Stimulated activated CD4-positive, alpha-beta T cell treated with anti-CD3 and anti-CD28 coated beads, Interleukin-15, amount 100 ng/mL, for 1 hour (primary cell): ENCODE data around the gene SLC38A5.
"Not testable (repeated sequence)": the region's sequence is repeated elsewhere in the genome, so short reads cannot be mapped to it uniquely, and the experiment has no call there.

Experiments used
- DNase-seq, 2 donors: peaks; one replicate each; pipeline ENCODE4 v3.0.0-alpha.2; 2020; ENCODE audit warnings: low read depth in 1 of 2, low spot score in 1 of 2

The SLC38A5 gene

DNA sequence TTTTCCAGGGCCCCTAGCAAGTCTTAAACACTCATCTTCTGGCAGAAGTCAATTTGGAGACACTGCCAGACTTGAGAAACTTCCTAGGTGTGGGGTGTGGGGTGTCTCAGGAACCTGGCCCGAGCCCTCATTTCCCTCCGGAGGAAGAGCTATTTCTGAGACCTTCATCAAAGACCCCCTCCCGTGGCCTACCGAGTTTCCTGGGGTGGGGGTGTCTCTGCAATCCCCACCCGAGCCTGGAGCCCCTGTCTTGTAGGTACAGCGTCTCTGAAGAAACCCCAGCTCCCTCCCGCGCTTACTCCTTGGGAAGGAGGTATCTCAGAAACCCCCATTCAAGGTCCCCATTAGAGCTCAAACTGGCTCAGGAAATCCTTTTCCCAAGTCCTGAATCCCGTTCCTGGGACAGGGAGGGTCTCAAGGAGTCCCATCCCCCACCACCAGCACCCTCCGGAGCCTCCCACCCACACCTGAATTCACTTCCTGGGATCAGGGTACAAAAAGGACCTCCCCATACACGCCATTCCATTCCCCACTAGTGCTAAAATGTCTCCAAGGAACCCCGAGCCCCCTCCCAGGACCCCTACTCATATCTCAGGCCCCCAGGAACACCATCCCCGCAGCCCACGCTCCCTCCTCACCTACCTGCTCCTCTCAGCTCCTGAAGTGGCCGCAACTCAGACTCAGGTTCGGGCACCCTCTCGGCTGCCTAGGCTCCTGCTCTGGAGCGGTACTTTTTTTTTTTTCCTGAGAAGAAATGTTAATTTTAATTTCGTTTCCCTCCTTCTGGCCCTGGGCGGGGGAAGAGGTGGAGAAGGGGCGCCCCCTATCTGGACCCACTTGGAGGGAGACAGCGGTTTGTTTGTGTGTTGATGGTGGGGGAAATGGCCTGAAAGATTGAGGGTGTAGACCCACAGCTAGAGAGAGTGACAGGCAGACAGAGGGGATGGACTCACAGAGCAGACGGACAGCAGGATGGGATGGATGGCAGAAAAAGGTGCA, 1.1 kb downstream of the SLC38A5 start:
- peak; percentile 8 to 30 for DNase-seq

DNA sequence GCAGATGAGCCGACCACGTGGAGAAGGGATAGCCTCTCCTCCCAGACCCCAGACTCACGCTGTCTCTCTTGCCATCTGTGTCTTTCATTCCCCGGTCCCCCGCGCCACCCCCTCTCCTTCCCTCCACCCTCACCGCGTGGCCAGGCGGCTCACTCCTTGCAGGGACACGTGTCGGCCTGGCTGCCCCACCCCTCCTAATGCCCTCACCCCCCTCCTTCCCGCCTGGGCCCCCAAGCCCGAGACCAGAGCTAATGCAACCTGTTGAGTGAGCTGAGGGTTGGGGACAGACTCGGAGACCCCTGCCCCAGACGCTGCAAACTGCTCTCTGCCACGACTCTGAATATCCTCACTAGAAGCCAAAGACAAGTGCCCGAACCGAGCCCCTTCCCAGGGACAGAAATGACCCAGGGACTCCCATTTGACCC, 1.8 kb downstream of the SLC38A5 start:
- DNase-seq = peak in 1 of 2 donors; percentile 35

DNA sequence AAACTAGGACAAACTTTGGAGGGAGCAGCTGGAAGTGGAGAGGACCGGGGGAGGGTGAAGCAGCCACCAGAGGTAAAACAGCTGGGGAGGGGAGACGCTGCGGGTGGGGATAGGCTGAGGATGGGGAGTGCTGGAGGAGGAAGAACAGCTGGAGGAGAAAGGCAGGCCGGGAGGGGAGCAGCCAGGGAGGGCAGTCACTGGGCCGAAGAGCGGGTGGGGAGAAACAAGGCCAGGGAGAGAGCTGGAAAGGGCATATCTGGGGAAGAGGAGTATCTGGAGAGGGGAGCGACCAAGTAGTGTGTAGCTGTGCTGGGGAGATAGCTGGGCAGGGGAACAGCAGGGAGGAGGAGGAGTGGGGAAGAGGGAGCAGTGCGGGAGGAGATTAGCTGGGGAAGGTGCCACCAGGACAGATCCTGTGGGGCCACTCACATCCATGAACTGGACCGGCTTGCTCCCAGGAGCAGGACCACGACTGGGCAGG, 2.7 kb downstream of the SLC38A5 start:
- no peak for DNase-seq

DNA sequence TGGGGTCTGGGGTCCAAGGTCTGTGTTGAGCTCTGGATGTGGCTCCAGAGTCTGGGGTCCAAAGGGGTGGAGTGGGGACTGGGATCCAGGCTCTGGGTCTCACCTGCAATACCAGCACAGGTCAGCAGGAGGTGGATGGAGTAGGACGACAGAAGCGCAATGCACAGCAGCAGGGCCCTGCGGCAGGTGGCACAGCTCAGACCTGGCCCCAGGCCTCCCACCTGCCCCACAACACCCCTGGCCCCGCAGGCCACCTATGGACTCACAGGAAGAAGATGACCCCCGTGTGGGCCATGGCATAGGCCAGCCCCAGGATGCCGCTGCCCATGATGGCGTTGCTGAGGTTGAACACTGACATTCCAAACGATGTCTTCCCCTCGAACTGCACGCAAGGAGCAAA, 3.4 kb downstream of the SLC38A5 start:
- no peak for DNase-seq

DNA sequence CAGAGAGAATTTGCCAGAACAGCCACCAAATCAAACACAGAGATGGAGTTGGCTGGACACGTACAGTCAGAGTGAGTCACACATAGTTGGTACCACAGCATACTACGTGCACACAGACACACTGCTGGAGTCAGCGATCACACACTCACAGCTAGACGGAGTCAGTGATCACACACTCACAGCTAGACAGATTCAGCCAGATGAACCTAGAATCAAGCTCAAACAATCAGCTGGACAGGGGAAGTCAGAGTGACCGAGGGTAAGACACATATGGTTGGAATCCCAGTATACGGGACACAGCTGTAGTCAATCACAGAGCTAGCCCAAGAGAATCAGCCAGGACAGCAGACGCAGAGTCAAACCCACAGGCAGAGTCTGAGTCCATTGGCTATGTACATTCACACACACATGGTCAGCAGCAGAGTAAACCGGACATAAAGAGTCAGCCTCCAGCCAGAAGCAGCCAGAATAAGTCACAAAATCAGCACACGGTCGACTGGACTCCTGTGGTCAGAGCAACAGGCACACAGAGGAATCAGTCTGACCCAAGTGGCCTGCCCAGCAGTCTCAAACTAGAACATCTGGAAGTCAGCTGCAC, 4.6 kb downstream of the SLC38A5 start:
- no peak for DNase-seq

DNA sequence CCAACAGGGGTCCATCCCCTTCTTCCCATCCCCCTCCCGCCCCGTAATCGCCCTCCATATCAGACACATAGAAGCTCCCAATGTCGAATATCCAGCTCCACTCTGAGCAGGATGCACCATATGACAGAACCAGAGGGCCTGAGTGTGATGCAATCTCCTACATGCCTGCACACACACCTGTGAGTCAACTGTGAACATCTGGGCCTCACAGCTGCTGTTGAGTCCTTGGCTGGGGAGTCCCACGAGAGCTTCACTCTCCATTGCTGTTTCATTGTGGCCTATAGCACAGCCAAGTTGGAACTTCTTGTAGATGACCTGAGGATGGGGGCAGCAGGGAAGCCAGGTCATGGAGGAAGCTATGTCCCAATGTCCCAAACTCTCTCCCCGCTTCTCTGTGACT, 8.2 kb downstream of the SLC38A5 start:
- DNase-seq = no peak

DNA sequence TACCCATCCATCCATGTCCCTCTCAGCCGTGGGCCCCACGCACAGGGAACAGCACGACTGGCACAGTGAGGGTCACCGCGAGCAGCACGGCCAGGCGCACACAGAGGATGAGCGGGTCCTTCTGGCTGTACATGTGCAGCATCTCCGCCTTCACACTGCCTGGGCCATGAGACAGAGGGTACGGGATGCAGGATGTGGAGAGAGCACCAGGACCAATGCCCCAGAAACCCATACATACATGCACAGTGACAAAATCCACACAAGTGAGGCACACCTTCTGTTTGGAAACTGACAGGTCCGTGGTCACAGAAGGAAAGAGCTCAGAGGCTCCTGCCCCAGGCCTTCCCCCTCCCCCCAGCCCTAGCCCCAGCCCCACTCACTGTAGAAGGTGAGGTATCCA, 9.5 kb downstream of the SLC38A5 start:
- no peak for DNase-seq

DNA sequence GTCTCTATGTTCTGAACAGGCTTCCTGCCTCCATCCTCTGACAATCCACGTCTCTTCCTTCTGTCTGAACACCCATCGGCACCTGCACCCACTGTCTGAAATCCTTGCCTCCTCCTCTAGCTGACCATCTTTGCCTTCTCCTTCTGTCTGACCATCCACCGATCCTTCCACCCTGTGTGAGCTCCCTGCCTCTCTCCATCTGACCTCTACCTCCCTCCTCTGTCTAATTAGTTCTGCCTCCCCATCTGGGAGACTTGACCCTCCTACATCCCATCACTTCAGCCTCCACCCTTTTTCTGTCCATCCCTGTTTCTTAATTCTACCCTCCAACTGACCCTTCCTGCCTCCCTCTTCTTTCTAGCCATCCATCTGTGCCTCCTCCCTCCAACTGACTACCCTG, 10.0 kb downstream of the SLC38A5 start:
- no peak for DNase-seq

DNA sequence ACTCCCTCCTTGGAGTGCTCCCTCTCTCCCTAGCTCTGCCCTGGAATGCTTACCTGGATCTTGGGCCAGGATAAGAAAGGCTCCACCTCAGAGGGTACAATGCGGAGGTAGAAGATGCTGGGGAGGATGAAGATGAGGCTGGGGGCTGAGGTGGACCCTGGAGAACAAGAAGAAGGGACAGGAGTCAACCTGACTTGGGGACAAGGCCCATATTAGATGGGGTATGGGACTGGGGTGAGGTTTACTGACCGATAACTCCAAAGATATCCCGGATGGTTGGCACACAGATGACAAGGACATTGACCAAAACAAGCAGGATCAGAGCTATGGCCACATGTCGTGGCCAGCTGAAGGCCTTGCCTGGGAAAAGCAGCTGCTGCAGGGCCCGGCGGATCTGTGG, 10.6 kb downstream of the SLC38A5 start:
- DNase-seq = no peak

DNA sequence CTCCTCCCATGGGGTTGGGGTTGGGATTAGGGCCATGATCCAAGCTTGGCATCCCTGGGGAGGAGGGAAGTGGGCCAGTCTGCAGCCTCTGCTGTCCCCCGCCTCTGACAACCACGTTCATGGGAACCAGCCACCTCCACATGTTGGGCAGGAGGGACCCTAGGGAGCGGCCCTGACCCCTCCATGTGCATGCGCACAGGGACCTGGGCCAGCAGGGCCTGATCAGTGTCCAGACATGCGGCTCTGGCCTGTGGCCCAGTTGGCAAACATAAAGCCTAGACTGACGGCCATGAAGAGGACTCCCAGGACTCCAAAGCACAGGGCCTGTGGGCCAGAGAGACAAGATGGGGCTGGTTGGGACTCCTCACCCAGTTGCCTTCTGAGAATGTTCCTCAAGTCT, 11.3 kb downstream of the SLC38A5 start:
- DNase-seq = no peak

DNA sequence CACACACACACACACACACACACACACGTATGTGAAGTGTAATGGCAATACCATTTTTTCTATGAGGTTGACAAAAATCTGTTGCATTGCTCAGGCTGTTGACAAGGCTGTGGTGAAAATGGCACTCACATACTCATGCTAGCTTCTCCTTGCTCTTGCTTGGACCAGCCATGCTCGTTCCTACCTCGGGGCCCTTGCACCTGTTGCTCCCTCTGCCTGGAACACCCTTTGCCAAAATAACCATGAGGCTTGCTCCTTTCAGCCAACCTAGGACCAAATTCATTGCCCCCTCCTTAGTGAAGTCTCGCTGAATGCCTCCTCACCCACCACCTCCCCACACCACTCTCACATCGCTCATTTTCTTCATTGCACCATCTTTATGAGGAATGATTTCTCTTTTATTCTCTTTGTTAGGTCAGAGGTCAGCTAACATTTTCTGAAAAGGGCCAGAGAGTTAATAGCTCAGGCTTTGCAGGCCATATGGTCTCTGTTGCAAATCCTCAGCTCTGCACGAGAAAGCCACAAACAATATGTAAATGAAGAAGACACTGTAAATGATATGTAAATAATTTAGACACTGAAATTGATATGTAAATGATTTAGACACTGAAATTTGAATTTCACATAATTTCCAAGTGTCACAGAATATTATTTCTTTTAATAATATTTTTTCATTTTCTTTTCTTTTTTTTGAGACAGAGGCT, 13.3 kb downstream of the SLC38A5 start:
- no peak for DNase-seq

DNA sequence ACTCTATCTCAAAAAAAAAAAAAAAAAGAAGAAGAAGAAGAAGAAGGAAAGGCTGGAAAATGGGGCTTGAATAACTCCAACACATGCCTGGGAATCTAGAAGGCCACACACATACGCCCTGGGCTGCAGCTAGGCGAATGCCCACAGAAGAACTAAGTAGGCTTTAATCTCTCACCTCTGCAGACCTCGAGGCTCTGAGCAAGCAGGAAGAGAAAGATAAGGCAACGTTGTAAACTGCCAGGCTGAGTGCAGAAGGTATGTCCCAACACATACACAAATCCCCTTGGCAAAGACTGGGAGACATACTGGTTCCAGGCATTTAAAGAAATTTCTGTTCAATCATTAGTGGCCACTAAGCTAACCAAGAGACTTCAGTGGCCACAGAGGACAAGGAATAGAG, 18.4 kb downstream of the SLC38A5 start:
- no peak for DNase-seq

DNA sequence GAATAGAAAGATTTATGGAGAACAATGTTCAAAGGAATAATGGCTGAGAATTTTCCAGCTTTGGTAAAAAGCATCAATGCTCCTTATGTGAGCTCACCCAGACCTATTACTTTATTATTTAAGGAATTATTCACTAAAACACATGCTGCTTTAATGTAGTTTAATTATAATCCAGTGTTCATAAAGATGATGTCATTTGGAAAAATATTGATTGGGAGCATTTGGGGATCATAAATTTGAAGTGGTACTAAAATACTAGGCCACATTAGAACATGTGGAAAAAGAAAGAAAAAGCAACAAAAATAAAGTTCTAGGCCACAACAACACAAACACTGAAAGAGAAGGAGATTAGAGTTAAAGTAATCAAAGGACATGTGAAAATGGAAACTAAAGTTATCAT, 20.0 kb downstream of the SLC38A5 start:
- no peak for DNase-seq

DNA sequence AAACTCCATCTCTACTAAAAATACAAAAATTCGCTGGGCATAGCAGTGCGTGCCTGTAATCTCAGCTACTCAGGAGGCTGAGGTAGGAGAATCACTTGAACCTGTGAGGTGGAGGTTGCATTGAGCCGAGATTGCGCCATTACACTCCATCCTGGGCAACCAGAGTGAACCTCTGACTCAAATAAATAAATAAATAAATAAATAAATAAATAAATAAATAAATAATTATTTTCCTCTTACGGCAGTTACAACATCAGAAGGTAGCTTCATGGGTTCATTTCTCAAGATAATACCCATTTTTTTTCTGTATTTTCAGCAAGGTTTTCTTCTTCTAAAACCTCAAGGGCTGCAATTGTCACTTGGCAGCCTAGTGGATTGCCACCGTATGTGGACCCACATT, 22.9 kb downstream of the SLC38A5 start:
- DNase-seq = not testable (repeated sequence)

DNA sequence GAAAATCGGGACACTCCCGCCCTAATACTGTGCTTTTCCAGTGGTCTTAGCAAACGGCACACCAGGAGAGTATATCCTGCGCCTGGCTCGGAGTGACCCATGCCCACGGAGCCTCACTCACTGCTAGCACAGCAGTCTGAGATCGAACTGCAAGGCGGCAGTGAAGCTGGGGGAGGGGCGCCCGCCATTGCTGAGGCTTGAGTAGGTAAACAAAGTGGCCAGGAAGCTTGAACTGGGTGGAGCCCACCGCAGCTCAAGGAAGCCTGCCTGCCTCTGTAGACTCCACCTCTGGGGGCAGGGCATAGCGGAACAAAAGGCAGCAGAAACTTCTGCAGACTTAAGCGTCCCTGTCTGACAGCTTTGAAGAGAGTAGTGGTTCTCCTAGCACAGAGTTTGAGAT, 36.3 kb downstream of the SLC38A5 start:
- not testable (repeated sequence) for DNase-seq

DNA sequence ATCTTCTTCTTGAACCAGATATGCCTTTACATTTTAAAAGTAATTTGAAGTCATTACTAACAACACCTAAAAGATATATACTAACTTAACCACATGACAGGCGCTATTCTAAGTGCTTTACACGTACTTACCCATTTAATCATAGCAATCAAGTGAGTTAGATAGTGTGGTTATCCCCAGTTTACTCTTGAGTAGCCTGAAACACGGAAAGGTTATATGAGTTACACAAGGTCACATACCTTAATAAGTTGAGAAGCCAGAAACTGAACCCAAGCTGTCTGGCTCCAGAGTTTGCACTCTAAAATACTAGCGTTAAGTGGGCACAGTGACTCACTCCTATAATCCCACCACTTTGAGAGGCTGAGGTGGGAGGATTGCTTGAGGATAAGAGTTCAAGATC, 39.9 kb downstream of the SLC38A5 start:
- DNase-seq = not testable (repeated sequence)

DNA sequence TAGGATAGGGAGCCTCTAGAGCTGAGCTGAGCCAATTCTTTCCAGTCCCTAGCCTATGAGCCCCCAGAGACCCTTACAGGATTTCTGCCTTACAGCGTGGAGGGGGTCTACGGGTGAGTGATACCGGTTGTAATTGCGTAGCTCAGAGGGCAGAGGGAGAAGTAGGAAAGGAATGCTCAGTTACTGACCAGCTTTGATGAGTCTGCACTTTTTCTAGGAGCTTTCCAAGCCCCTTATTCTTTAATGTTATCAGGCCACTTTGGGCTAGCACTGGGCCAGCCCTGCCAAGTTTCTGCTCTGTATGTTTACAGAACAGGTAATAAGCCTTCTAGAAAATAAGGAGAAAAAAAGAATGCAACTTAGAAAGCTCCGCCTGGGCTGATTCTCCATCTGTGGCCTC, 40.5 kb downstream of the SLC38A5 start:
- DNase-seq = not testable (repeated sequence)

DNA sequence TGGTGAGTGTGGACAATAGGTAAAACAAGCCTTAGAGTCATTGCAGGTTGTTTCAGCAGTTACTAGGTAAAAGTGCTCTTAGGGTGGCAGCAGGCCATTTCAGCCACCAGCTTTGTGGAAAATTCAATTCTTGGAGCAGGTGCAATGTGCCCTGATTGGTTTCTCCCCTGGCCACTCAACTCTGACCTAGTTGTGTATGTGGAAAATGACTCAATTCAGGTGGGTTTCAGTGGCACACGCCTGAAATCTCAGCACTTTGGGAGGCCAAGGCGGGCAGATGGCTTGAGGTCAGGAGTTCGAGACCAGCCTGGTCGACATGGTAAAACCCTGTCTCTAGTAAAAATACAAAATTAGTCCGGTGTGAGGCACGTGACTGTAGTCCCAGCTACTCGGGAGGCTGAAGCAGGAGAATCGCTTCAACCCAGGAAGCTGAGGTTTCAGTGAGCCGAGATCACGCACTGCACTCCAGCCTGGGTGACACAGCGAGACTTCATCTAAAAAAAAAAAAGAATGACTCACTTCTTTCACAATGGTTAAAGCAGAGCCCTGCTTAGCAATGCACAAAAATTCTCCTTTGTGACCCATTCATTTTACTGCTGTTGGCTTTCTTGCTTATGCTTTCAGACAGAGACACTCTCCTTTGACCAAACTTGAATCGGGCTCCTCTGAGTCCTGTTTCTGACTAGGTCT, 42.9 kb downstream of the SLC38A5 start:
- not testable (repeated sequence) for DNase-seq

DNA sequence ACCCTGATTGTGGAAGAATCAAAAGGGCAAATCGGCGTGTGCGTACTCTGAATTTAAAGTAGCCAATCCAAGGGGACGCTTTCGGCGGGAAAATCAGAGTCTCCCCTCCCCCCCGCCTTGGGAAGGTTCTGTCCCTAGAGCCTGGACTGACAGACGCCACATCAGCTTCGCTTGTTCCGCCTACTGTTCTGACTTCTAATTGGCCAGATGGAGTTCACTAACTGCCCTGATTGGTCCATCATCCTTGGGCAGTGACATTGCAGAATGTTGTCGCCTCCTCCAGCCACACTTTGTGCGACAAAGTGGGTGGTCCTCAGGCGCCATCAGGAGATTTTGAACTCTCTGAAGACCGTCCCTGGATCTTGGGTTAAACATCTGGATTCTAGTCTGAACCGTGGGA, 58.2 kb downstream of the SLC38A5 start, which contains the start of gene SSX4B:
Gene SSX4B (minus strand): TSS at position 101 of the 400 bp plus-strand sequence. CDS start 588 bp downstream, outside the sequence.
- not testable (repeated sequence) for DNase-seq
